COLO668 (cell line): ENCODE data around the gene ADGRA1.

Experiments
- DNase-seq: peaks from one replicate; lab custom pipeline; 2025; ENCODE audit not compliant: unreplicated experiment; lab: John Stamatoyannopoulos, UW

ADGRA1 gene

DNA sequence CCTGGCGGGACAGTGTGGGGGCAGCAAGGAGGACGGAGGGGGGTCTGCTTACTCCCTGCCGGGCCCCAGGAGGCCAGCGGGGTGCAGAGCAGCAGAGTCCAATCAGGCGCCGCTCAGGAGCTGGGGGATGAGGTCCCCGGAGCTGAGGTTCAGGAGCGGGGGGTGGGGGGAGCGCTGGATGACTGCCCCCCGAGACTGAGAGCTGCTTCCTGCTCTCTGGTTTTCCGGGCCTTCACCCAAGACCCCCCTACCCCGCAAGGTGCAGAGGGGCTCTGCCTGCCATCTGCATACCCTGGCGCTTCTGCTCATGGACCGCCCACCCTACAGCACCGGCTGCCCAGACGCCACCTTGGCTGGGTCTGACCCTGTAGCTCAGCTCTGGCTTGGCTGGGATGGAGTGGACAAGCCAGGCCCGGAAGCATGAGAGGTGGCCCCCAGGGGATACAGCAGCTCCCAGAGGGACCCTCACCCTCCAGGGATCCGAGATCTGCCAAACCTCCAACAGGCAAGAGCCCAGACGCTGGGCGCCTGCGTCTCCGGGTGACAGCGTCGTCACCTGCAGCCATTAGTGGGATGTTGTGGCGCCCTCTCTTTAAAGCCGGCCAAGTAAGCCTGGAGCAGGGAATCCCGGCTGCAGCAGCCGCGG, 73.2 kb downstream of the ADGRA1 start:
- DNase-seq: no peak

GRCh38 chr10:133161486-133162109, 73.9 kb downstream of the ADGRA1 start:
- no peak for DNase-seq

- DNase-seq: no peak
These were observed 74.6 kb downstream of the ADGRA1 start for GRCh38 chr10:133162178-133162909.

GRCh38 chr10:133162910-133163856, 75.5 kb downstream of the ADGRA1 start:
- DNase-seq: no peak

DNA sequence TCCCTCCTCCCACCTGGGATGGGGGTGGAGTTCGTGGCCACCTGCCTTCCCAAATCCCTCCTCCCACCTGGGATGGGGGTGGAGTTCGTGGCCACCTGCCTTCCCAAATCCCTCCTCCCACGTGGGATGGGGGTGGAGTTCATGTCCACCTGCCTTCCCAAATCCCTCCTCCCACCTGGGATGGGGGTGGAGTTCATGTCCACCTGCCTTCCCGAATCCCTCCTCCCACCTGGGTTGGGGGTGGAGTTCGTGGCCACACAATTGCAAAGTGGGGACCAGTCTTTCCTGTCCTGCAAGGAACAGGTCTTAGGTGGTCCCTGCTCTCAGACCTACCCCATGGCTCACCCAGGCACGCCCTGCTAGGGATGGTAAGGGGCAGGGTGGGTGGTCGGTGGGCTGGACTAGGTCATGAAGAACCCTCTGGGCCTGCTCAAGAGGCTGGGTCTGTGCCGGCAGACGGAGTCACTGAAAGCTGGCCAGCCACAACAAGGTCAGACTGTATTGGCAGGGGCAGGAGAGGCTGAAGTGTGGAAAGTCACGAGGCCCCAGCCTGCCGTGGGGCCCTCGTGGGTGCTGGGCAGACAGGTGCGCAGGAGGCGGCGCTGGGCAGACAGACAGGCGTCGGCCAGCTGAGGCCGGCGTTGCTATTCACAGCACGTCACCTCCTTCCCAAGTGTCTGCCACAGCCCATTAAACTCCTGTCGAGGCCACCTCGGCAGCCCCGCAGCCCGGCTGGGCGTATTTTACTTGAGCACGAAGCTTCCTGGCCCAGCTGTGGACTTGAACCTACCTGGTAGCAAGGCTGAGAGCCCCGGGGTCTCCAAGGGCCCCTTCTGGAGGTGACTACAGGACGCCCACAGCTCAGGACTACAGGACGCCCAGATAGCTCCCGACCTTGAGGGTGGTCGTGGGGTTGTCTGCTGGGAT, 76.4 kb downstream of the ADGRA1 start:
- DNase-seq: peak; percentile 10

DNA sequence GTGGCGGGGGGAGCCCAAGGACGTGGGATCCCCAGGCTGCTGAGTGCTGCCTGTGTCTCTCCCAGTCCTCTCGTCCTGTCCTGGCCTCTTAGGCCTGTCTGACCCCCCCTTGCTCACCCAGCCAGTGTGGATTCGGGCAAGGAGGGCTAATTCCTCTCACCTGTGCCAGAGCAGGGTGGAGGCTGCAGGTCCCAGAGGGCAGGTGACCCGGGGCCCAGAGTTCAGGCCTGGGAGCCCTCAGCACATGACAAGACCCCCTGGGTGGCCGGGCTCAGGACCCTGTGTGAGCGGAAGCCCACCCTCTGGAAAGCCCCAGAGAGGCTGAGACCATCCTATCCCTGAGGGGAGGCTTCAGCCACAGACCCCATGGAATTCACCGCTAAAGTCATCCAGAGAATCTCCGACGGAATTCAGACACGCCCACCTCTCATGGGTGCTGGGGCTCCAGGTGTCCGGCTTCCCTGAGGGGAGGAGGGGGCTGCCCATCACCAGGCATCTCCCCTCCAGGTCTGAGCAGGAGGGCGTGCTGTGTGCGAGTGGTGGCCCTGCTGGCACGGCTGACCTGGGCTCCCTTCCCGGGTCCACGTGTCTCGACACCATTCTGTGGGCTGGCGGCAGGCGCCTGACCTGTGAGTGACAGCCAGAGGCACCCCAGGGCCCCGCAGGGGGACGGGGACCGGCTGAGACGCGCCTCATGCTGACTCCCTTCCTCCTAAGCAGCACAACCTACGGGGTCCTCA, 77.3 kb downstream of the ADGRA1 start:
- no peak for DNase-seq

DNA sequence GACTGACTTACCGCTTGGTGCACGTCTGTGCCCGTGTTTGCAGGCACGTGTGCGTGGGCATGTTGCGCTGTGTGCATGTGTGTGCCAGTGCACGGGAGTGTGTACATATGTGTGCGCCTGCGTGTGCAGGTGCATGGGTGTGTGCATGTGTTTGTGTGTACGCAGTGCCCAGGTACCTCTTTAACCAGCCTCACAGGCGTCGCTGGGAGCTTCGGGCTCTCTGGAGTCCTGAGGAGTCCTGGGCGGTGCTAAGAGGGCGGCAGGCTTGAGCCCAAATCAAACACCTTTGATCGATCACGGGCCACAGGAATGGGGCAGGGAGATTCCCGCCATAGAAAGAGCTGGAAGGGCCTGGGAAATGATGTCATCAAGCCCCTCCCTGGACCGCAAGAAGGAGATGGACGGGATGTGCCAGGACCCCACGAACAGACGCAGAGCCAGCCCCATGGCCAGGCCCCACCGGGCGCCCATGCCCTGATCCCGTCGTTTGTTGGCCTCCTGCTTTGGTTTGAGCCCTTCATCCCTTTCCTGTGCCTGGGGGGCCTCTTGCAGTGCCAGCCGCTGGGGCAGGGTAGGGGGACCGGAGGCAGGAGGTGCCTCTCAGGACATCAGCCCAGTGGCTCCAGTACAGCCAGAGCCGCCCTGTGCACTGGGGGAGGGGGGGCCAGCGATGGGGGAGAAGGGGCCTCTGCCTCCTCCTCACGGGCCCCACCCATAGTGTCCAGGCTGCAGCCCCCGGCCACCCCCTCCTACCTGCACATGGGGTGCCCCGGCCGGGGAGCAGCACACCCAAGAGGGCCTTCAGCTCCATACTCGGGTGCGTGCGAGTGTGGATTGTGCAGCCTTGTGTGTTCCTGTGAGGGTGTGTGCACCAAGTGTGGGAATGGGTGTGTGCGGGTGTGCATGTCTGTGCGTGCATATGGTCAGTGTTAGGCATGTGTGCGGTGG, 78.1 kb downstream of the ADGRA1 start:
- DNase-seq: no peak

GRCh38 chr10:133166504-133166827, 78.7 kb downstream of the ADGRA1 start:
- no peak for DNase-seq

DNA sequence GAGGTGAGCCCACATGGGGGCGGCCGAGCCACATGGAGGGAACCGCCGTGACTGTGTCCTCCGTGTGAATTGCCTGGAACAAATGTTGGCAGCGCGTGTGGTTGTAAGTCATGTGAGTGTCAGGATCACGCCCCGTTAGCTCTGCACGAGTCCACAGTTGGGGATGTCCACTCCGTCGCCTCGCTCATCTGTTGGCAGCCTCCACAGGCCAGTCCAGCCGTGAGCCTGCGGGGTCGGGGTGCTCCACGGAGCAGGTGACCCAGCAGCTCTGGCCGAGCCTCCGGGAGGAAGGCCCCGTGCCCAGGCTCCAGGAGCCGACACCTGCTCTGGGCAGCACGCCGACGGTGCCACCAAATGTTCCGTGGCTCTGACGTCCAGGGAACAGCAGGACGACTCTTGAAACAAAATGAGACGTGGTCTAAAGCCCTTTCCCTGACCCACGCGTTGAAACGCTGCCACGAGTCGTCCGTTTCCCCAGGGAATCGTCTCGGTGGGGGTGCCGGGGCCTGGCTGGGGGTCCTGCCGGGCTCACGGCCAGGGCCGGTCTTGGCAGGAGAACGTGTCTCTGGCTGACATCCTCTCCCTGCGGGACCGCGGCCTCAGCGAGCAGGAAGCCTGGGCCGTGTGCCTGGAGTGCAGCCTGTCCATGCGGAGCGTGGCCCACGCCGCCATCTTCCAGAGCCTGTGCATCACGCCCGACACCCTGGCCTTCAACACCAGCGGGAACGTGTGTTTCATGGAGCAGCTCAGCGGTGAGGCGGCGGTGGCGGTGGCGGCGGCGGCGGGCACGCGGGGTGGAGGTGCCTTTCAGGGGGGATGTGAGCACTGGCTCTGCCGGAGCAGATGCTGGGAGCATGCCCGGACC, 79.3 kb downstream of the ADGRA1 start:
- no peak for DNase-seq

DNA sequence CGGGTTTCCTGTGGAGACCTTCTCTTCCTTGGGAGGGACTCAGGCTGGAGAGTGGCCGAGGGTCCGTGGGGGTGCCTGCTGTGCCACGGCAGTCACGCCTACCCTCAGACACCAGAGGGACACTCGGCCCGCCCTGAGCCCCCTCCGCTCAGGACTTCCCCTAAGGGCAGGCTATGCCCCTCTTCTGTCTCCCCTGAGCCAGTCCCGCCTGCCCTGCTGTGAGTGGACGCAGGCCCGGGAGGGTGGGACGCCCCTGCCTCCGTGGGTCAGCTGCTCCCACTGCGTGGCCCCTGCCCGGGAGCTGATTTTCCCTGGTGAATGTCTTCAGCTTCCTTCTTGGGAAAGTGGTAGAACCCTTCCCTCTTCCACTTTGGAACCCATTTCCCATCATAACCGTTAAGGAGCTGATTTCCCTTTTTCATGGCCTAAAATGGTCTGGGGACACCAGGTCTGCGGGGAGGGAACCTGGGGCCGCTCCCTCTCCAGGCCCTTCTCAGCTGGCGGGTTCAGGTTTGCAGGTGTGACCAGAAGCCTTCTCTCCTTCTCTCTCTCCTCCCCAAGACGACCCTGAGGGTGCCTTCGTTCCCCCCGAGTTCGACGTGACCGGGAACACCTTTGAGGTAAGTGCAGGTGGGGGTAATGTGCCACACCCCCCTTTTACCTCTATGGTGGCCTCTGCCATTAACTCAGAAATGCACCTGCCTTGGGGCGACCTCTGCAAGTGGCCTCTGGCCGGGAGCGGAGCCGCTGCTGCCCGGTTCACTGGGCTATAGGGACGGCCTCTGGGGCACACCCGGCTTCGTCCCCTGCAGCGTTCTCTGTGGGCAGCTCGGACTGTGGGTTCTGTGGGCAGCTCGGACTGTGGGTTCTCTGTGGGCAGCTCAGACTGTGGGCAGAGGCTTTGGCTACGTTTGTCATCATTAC, 80.2 kb downstream of the ADGRA1 start:
- no peak for DNase-seq

GRCh38 chr10:133168617-133169031, 80.9 kb downstream of the ADGRA1 start:
- DNase-seq: no peak

- no peak for DNase-seq
These were observed 81.6 kb downstream of the ADGRA1 start for GRCh38 chr10:133169173-133169947.

GRCh38 chr10:133170092-133170491, 82.4 kb downstream of the ADGRA1 start:
- DNase-seq: no peak

- no peak for DNase-seq
These were observed 86.3 kb downstream of the ADGRA1 start for GRCh38 chr10:133173860-133174640.

- no peak for DNase-seq
These were observed 87.1 kb downstream of the ADGRA1 start for GRCh38 chr10:133174689-133175263.
